AG04450 (cell line): ENCODE measurements around the gene RPRM. TPM values are rescaled to one million over a fixed set of nuclear protein-coding genes. Genes with fewer than 3 reads are reported as not detected.

Source experiments
- CTCF ChIA-PET: fragments of 300-600, 350-600 bp; formaldehyde crosslinking; extraction: SDS; loops from one replicate; lab custom pipeline; 2022; ENCODE audit warnings: antibody characterized with exemption, inconsistent platforms; lab: Charles Lee
- POLR2A ChIA-PET: fragments of 350-600 bp; formaldehyde crosslinking; extraction: SDS; loops from one replicate; lab custom pipeline; 2021; ENCODE audit warnings: antibody characterized with exemption, inconsistent platforms; lab: Yijun Ruan, JAX
- DNase-seq: peaks from one replicate; pipeline ENCODE4 v3.0.0-alpha.2; 2011; ENCODE audit warnings: low read depth, low spot score
- H3K27ac ChIP-seq: one replicate; pipeline ENCODE4 v1.5.1; 2012; ENCODE audit warnings: low read depth, low read length, control low read depth
- H3K27me3 ChIP-seq: one replicate; pipeline ENCODE4 v1.6.0; 2012; ENCODE audit warnings: low read length; ENCODE audit not compliant: control insufficient read depth, insufficient read depth
- H3K4me3 ChIP-seq: 2 replicates; pipeline ENCODE4 v1.5.1; 2011; ENCODE audit warnings: mild to moderate bottlenecking, low read depth, low read length, control low read depth
- H3K9me3 ChIP-seq: 2 replicates; pipeline ENCODE4 v1.5.1; 2012; ENCODE audit warnings: low read length; ENCODE audit not compliant: control insufficient read depth, insufficient read depth
- CTCF ChIP-seq: IDR thresholded peaks from 2 replicates; pipeline ENCODE4 v1.5.1; 2011; ENCODE audit warnings: low read depth, low read length, control low read depth, inconsistent platforms
- polyA plus RNA-seq: library from polyadenylated mRNA; depleted of rRNA; stranded (reverse); fragments of >200 nt; gene quantifications from 2 replicates; pipeline ENCODE4 v1.2.3, GENCODE V29; 2011

RPRM gene
- polyA plus RNA-seq, 1 experiment: not detected

GRCh38 chr2:153474876-153475435, 3.6 kb downstream of the RPRM start:
- ChIA-PET CTCF (no interaction called here), POLR2A (no interaction called here)
- peaks cover 22% of the 10 kb centered on the region for H3K27me3 ChIP-seq
- H3K27ac ChIP-seq: no peak overlapping the region
- DNase-seq: no peak
- no peaks in the 10 kb centered on the region; the same call in 1 of the 2 replicates for H3K9me3 ChIP-seq
- TF ChIP-seq CTCF: no peak
- H3K4me3 ChIP-seq: no peak overlapping the region

- no peaks in the 10 kb centered on the region; the same call in 1 of the 2 replicates for H3K9me3 ChIP-seq
- DNase-seq: no peak
- CTCF ChIA-PET: interaction anchor here (0.6 kb wide), 1 partner anchor 732 kb away, joined by 3 read pairs; no protein-coding TSS in a partner anchor
- TF ChIP-seq CTCF: no peak
- H3K27ac ChIP-seq: no peak overlapping the region
- peaks cover 22% of the 10 kb centered on the region for H3K27me3 ChIP-seq
- POLR2A ChIA-PET: no interaction called here
- H3K4me3 ChIP-seq: no peak overlapping the region
These were observed 4.2 kb downstream of the RPRM start for GRCh38 chr2:153474407-153474806.

- H3K27ac ChIP-seq: no peak overlapping the region
- POLR2A ChIA-PET: no interaction called here
- CTCF ChIA-PET: interaction anchor here (2.0 kb wide), 1 partner anchor 8 kb away, joined by 7 read pairs; the partner anchor contains the start of gene RPRM
These were observed 7.7 kb downstream of the RPRM start for GRCh38 chr2:153470867-153471266.

GRCh38 chr2:153464395-153464794, 14.2 kb downstream of the RPRM start:
- no peaks in the 10 kb centered on the region for H3K27me3 ChIP-seq
- ChIA-PET CTCF (no interaction called here), POLR2A (no interaction called here)
- H3K4me3 ChIP-seq: no peak overlapping the region
- no peak overlapping the region for H3K27ac ChIP-seq
- no peak for TF ChIP-seq CTCF
- DNase-seq: no peak
- H3K9me3 ChIP-seq: no peaks in the 10 kb centered on the region

More at GRCh38 chr2:153470867-153471266, 7.7 kb downstream of the RPRM start:
- Histone ChIP-seq H3K9me3 (no peaks in the 10 kb centered on the region), H3K4me3 (no peak overlapping the region), H3K27me3 (no peaks in the 10 kb centered on the region)
- no peak for TF ChIP-seq CTCF
- DNase-seq: no peak

GRCh38 chr2:153462338-153462859, 16.2 kb downstream of the RPRM start:
- Histone ChIP-seq H3K27me3 (no peaks in the 10 kb centered on the region), H3K4me3 (no peak overlapping the region), H3K27ac (no peak overlapping the region), H3K9me3 (no peaks in the 10 kb centered on the region)
- CTCF ChIA-PET: no interaction called here
- POLR2A ChIA-PET: no interaction called here
- TF ChIP-seq CTCF: no peak
- DNase-seq: no peak
